NCI-H345 treated with DMSO at 0.1 percent for 48 hours (cell line): ENCODE data around the gene FAM156A.
A peak's percentile ranks its signal among the peaks of the same experiment; 100 is the strongest.
"Not testable (repeated sequence)": the region's sequence is repeated elsewhere in the genome, so short reads cannot be mapped to it uniquely, and the experiment has no call there.

Experiments
- DNase-seq: peaks from one replicate; lab custom pipeline; 2025; ENCODE audit not compliant: unreplicated experiment; lab: John Stamatoyannopoulos, UW

FAM156A gene

GRCh38 chrX:52958113-52958959 lies at the start of gene FAM156A:
Gene FAM156A, minus strand, starts transcription at chrX:52958518. Its CDS starts 9,930 bp downstream, at chrX:52948588.
- not testable (repeated sequence) for DNase-seq

GRCh38 chrX:53005327-53005726 lies 47.0 kb upstream of the FAM156A start:
- no peak for DNase-seq

GRCh38 chrX:53004811-53005210 lies 46.5 kb upstream of the FAM156A start:
- DNase-seq = no peak

GRCh38 chrX:53004038-53004437 lies 45.7 kb upstream of the FAM156A start:
- no peak for DNase-seq

GRCh38 chrX:53003111-53003510 lies 44.8 kb upstream of the FAM156A start:
- no peak for DNase-seq

- DNase-seq = no peak
Observed at GRCh38 chrX:53001958-53002357, 43.6 kb upstream of the FAM156A start.

GRCh38 chrX:53000447-53001135 lies 42.3 kb upstream of the FAM156A start:
- no peak for DNase-seq

GRCh38 chrX:52995987-52996331 lies 37.6 kb upstream of the FAM156A start:
- no peak for DNase-seq

GRCh38 chrX:52995135-52995986 lies 37.0 kb upstream of the FAM156A start:
- peak; percentile 86 for DNase-seq

GRCh38 chrX:52990848-52991247 lies 32.5 kb upstream of the FAM156A start:
- no peak for DNase-seq

GRCh38 chrX:52990011-52990631 lies 31.8 kb upstream of the FAM156A start:
- not testable (repeated sequence) for DNase-seq

- no peak for DNase-seq
Observed at GRCh38 chrX:52988985-52989917, 30.9 kb upstream of the FAM156A start.

- DNase-seq = no peak
Observed at GRCh38 chrX:52983321-52984000, 25.1 kb upstream of the FAM156A start.

GRCh38 chrX:52979993-52980392 lies 21.7 kb upstream of the FAM156A start:
- DNase-seq = no peak

GRCh38 chrX:52979568-52979967 lies 21.2 kb upstream of the FAM156A start:
- DNase-seq = no peak

- no peak for DNase-seq
Observed at GRCh38 chrX:52977953-52978352, 19.6 kb upstream of the FAM156A start.

GRCh38 chrX:52975576-52975975 lies 17.3 kb upstream of the FAM156A start:
- DNase-seq = not testable (repeated sequence)

GRCh38 chrX:52974336-52974992 lies 16.1 kb upstream of the FAM156A start:
- not testable (repeated sequence) for DNase-seq

- DNase-seq = not testable (repeated sequence)
Observed at GRCh38 chrX:52967922-52968321, 9.6 kb upstream of the FAM156A start.
